ENCODE results near the gene TMEM109.

The TMEM109 gene

DNA sequence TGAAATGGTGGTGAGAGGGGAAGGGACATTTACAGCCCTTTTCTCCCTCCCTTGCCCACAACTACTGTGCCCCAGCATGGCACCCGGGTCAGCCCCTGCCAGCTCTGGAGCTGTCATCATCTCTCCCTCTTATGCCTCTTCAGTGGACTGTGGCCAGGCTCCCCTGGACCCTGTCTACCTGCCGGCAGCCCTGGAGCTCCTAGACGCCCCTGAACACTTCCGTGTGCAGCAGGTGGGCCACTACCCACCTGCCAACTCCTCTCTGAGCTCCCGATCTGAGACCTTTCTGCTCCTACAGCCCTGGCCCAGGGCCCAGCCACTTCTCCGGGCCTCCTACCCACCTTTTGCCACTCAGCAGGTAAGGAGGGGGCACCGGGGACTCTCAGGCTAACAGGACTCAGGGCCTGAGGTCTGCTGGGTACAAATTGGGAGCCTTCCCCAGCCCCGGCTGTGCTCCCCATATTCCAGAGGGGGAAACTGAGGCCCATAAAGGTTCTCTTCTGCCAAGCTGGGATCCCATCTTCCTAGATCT lies 13.2 kb downstream of the TMEM109 start:
- no peak for DNase-seq

GRCh38 chr11:60927600-60927999 lies 13.6 kb downstream of the TMEM109 start:
- DNase-seq, result no peak

- no peak for DNase-seq
Measured at GRCh38 chr11:60928563-60929001, 14.6 kb downstream of the TMEM109 start.

GRCh38 chr11:60929764-60930163 lies 15.8 kb downstream of the TMEM109 start:
- DNase-seq, result no peak

DNA sequence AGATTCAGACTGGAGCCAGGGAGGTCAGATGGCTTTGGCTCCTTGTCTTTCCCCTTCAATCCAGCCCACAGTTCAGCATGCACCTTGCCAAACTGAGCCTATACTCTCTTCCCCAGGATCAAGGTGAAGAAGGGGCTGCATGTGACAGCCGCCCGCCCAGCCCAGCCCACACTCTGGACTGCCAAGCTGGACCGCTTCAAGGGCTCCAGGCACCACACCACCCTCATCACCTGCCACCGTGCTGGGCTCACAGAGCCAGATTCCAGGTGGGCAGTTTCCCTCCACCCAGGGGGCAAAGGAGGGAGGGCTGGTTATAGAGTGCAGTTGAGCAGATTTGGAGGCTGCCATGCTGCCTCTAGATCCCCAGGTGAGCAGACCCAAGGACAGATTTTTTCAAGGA lies 16.4 kb downstream of the TMEM109 start:
- DNase-seq, result no peak

DNA sequence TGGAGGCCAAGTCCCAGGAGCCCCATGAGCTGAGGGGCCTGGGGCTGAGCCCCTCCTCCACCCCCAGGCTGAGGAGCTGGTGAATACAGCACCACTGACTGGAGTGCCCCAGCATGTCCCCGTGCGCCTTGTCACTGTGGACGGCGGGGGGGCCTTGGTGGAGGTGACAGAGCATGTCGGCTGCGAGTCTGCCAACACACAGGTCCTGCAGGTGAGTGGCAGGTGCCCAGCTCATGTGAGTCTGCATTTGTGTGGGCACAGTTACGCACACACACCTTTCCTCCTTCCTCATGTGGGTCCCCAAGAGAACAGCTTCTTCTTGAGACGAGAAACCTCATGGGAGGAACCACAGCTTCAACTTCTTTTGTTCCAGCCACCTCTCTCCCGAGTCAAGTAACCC lies 18.0 kb downstream of the TMEM109 start:
- DNase-seq, result no peak

- no peak for DNase-seq
Measured at GRCh38 chr11:60932605-60933356, 18.8 kb downstream of the TMEM109 start.

DNA sequence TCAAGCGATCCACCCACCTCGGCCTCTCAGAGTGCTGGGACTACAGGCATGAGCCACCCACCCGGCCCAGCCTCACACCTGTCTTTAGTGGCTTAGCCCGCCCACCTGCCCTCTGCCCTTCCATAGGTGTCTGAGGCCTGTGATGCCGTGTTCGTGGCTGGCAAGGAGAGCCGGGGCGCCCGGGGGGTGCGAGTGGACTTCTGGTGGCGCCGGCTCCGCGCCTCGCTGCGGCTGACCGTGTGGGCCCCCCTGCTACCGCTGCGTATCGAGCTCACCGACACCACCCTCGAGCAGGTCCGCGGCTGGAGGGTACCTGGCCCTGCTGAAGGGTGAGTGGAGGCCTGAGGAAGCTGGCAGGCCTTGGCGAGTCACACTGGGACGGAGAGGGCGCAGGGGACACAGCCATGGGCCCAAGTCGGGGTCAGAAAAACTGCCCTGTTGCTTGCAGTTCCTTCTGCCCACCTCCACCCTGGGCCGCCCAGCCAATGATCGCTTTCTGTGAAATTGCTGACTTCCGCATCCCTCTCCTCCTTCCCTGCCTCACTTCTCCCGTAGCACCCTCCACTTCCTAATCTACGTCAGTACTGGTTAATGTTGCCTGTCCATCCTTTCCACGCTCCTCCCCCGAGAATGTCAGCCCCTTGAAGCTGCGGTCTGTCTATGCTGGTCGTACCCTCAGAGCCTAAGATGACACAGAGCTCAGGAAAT lies 19.6 kb downstream of the TMEM109 start:
- no peak for DNase-seq

GRCh38 chr11:60934124-60934789 lies 20.3 kb downstream of the TMEM109 start:
- no peak for DNase-seq

DNA sequence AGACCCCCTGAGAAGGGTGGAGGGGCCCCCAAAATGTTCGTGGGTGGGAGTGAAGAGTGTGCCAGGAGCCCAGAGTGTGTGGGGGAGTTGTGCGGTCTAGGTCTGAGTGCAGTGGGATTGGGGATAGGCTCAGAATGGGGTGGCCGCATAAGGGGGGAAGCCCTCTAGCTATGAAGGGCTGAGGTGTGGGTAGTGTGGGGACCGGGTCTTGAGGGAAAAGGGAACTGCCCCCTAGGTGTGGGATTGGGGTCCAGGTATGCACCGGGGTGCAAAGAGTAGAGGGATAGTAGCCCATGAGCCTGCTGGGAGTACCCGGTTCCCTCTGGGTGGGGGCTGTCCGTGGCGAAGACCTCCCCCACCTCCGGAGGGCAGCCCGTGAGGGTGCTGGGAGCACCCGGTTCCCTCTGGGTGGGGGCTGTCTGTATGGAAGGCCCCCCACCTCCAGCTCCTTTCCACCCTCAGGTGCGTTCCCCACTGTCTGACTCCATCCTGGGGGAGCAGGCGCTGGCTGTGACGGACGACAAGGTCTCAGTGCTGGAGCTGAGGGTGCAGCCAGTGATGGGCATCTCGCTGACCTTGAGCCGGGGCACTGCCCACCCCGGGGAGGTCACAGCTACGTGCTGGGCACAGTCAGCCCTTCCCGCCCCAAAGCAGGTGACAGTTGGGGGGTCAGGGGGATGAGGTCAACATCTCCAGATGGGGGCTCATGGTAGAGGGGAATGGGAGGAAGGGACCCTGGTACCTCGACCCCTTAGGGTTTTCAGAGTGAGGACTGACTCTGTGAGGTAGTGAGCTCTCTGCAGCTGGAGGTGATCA lies 21.0 kb downstream of the TMEM109 start:
- no peak for DNase-seq

GRCh38 chr11:60935676-60936442 lies 21.9 kb downstream of the TMEM109 start:
- no peak for DNase-seq

DNA sequence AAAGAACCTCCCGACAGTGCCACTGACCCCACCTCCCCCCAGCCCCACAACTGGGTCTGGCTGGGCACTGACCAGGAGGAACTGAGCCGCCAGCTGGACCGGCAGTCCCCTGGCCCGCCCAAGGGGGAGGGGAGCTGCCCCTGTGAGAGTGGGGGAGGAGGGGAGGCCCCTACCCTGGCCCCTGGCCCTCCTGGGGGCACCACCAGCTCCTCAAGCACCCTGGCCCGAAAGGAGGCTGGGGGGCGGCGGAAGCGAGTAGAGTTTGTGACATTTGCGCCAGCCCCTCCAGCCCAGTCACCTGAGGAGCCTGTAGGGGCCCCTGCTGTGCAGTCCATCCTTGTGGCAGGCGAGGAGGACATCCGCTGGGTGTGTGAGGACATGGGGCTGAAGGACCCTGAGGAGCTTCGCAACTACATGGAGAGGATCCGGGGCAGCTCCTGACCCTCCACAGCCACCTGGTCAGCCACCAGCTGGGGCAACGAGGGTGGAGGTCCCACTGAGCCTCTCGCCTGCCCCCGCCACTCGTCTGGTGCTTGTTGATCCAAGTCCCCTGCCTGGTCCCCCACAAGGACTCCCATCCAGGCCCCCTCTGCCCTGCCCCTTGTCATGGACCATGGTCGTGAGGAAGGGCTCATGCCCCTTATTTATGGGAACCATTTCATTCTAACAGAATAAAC lies 22.6 kb downstream of the TMEM109 start:
- DNase-seq, result no peak

GRCh38 chr11:60937144-60937527 lies 23.2 kb downstream of the TMEM109 start:
- DNase-seq, result no peak

DNA sequence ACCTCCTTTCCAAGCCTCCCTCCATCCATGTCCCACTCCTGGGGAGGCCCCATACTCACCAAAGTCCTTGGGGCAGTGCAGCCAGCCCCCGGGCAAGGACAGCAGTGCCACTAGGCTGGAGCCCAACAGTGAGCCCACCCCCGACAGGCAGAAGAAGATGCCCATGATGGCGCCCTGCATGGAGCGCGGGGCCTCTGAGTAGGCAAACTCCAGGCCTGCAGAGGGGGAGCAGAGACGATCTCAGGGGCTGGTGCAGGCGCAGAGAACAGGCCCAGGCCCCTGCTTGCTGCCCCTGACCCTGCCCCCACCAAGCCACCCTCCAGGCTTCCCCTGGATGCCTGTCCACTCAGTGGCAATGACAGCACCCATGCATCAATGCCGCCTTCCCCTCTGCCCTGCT lies 23.9 kb downstream of the TMEM109 start:
- DNase-seq, result no peak

- DNase-seq, result no peak
Measured at GRCh38 chr11:60938500-60938899, 24.5 kb downstream of the TMEM109 start.

DNA sequence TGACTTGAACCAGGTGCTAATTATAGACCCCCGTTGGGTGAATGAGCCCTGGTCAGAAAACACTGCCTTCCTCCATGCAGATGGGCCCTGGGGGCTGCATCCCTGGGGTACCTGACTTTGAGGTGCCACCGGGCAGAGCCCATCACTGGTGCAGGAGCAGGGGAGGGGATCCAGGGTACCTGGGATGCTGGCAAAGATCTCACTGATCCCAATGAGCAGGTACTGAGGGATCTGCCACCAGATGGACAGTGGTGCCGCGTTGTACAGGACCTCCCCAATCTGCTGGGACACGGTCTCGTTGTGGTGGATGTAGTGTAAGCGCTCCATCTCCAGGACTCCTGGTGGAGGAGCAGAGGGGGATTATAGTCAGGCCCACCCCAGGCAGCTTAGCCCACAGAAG lies 25.3 kb downstream of the TMEM109 start:
- no peak for DNase-seq

DNA sequence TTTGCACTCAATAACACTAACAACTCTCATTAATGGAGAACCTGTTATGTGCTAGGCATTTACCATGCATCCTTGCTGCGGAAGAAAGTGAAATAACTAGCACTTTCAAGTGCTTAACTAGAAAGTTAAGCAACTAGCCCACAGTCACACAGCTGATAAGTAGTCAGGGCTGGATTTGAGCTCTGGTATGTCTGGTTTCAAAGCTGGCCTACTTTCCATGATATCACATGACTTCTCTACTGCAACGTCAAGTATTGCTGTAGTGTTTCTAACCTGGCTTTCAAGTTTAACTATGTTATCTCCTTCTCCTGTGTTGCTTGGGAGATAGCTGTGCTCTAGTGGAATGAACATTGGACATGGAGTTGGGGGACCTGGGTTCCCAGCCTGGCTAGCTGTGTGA lies 25.9 kb downstream of the TMEM109 start:
- DNase-seq, result no peak

DNA sequence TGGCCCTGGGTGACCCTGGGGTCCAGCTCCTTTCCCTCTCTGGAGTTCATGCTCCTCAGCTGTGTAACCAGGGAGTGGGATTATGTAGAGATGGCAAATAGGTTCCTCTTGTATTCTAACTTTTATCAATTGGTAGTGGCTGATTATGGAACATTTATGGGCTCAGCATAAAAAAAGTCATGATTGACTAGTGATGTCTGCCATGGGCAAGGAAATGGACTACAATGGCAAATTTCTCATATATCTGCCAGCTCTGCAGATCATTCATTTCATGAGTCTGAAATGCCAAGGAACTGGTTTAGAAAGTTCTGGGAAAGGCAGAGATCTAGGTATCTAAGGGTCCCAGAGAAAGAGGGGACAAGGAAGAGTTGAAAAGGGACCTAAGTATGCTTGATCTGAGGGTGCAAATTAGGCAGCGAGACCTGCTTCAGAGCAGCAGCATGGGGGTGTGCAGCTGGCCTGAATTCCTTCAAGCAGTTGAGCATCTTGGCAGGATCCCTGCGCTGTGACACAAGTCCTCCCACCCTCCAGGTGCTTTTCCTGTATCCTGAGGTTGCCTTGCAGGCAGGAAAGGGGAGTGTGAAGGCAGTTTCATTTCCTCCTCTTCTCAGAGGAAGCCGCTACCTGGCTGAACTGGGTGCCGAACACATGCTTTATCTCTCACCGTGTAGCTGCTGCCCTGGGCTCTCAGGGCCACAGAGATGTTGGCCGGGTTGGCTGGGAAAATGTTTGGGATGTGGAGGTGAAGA lies 27.6 kb downstream of the TMEM109 start:
- DNase-seq, result no peak

- DNase-seq, result no peak
Measured at GRCh38 chr11:60942219-60942618, 28.3 kb downstream of the TMEM109 start.

- DNase-seq, result no peak
Measured at GRCh38 chr11:60942970-60943565, 29.1 kb downstream of the TMEM109 start.

Data from stimulated activated CD4-positive, alpha-beta T cell treated with anti-CD3 and anti-CD28 coated beads, Interleukin-1b, Interleukin-23, amount 100 ng/mL, for 48 hours (primary cell).